Esophagus muscularis mucosa (tissue), 4 donors: Measurements from ENCODE around the gene CENPS.

Source experiments
- EP300 ChIP-seq: sonication (generic); formaldehyde crosslinking; IDR thresholded peaks from one replicate; pipeline ENCODE4 v1.6.1; 2017; ENCODE audit warnings: antibody characterized with exemption
- POLR2A ChIP-seq: fragments of 450-650 bp; IDR thresholded peaks from one replicate; pipeline ENCODE4 v1.6.1; 2017; ENCODE audit warnings: antibody characterized with exemption, moderate library complexity, mild to moderate bottlenecking, low read depth
- POLR2AphosphoS5 ChIP-seq, 2 donors: sonication (generic); formaldehyde crosslinking; IDR thresholded peaks; one replicate each; pipeline ENCODE4 v1.6.1; 2017; ENCODE audit warnings: antibody characterized with exemption in 2 of 2
- TF ChIP-seq, protein P1 (sequence below), 3 experiments: fragments of 200-600 bp in 2 of 3; fragments of 450-650 bp in 1 of 3; sonication (generic) in 2 of 3; IDR thresholded peaks; one replicate each; pipeline ENCODE4 v1.5.1; 2017 to 2019; ENCODE audit warnings: antibody characterized with exemption in 3 of 3, mild to moderate bottlenecking in 2 of 3, moderate library complexity in 1 of 3

DNA sequence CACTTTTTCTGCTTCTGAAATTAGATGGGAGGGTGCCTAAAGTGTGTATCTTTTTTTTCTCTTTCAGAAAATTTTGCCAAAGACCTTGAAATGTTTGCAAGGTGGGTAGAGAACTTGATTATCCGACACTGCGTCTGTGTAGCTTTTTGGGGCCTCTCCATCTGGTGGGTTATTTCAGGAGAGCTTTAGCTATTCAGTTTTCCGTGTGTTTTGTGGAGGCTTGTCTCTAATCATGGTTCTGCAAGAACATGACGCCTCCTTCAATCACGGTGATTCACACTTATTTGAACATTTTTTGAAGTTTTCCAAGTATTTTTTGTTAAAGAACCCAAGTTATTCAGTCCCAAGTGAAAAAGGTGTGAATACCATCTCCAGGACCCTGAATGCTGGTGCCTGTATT, 4.4 kb downstream of the CENPS start:
- TF ChIP-seq, protein P1, sequence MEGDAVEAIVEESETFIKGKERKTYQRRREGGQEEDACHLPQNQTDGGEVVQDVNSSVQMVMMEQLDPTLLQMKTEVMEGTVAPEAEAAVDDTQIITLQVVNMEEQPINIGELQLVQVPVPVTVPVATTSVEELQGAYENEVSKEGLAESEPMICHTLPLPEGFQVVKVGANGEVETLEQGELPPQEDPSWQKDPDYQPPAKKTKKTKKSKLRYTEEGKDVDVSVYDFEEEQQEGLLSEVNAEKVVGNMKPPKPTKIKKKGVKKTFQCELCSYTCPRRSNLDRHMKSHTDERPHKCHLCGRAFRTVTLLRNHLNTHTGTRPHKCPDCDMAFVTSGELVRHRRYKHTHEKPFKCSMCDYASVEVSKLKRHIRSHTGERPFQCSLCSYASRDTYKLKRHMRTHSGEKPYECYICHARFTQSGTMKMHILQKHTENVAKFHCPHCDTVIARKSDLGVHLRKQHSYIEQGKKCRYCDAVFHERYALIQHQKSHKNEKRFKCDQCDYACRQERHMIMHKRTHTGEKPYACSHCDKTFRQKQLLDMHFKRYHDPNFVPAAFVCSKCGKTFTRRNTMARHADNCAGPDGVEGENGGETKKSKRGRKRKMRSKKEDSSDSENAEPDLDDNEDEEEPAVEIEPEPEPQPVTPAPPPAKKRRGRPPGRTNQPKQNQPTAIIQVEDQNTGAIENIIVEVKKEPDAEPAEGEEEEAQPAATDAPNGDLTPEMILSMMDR (IDR thresholded peaks at IDR 0.05), result no peak
- TF ChIP-seq POLR2A (no peak), POLR2AphosphoS5 (IDR thresholded peaks at IDR 0.05) (no peak), EP300 (no peak)
